HG03060 (cell line): ENCODE measurements around the gene FRMD4A.
"Not testable (repeated sequence)": the region's sequence is repeated elsewhere in the genome, so short reads cannot be mapped to it uniquely, and the experiment has no call there.

Experiments
- ATAC-seq: cut with Tn5 transposase; IDR thresholded peaks from one replicate; pipeline ENCODE4 v1.9.1; 2021; ENCODE audit warnings: low read depth, moderate number of reproducible peaks; ENCODE audit not compliant: unreplicated experiment

Gene FRMD4A

DNA sequence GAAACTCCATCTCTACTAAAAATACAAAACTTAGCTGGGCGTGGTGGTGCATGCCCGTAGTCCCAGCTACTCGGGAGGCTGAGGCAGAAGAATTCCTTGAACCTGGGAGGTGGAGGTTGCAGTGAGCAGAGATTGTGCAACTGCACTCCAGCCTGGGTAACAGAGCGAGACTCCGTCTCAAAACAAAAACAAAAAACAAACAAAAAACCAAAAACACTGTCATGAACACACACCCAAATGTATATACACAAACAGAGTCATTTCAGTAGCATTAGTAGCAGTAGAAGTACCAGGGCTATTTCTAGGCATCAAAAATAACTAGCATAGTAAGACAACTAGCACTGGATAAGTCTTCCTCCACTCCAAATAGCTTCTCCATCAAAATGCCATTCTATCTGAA lies 263.1 kb downstream of the FRMD4A start:
- not testable (repeated sequence) for ATAC-seq

DNA sequence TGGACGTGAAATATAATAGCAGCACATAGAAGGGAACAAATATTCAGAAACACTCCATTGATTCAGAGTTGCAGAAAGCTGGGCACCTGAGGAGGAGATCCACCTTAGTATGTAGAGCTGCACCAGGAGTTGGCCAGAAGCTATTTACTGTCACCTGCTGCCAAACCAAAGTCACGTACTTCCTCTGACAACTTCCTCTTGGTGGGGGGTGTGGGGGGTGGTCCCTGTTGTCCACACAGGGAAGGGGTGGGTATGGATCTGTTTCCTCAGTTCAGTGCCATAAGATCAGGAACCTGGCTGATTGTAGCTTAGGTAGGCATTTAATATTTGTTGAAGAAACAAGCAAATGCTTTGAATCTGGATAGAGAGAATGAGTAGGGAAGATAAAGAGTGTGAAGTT lies 264.6 kb downstream of the FRMD4A start:
- no peak for ATAC-seq

DNA sequence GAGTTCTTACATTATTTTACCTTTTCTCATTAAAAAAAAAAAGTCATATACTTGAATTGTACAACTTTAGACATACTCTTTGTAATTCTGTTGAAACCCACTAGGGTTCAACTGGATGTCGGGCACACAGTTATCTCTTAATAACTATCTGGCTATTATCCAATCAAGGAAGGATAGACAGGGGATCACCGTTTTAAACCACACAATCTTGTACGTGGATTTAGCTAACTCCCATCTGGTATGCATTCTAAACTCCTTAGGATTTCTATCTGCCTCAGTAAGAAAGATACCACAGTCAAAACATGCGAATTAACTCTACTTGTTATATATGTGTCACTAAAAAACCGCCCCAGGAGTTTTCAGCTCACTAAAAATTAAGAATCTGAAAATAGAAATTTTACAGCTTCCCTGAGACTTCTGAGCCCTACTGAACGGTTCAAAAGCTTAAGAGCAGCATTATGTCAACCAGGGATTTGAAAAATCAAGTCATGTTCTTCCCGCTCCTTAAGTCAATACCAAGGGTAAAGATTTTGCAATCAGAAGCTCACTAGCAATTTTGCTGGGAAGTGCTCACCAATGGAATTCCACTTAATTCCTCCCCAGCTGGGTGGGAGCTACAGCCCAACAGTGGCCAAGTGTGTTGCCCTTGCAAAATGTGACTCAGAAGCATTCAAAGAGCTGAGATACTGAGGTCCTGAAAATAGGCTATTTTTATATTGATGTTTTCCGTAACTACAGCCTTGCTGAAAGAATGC lies 267.0 kb downstream of the FRMD4A start:
- no peak for ATAC-seq

DNA sequence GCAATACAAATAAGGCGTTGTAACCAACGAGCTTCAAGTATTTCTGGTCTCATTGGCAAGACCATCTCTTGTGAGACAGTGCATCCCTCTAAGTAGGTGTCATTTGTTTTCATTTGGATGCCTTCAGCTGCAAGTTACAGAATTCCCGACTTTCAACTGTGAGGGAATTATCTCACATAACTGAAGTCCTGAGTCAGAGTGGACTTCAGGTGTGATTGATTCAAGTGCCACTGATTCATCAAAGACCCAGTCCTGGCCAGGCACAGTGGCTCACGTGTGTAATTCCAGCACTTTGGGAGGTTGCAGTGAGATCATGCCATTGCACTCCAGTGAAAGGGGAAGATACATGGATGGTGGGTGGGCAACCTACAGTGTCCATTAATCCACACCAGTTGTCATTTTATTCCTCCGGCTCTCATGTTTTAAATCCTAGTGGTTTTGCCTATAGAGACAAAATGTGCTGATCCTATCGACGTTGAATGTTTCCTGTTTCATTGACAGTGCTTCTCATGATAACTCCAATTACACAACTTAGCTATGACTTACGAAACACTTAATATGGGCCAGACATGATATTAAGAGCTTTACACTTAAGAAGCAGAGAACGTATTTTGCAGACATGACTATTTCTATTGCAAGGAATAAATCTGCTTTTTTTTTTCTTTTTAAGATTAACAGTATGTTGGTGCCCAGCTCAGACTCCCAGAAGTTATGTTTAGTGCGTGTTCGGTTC lies 268.0 kb downstream of the FRMD4A start:
- no peak for ATAC-seq

DNA sequence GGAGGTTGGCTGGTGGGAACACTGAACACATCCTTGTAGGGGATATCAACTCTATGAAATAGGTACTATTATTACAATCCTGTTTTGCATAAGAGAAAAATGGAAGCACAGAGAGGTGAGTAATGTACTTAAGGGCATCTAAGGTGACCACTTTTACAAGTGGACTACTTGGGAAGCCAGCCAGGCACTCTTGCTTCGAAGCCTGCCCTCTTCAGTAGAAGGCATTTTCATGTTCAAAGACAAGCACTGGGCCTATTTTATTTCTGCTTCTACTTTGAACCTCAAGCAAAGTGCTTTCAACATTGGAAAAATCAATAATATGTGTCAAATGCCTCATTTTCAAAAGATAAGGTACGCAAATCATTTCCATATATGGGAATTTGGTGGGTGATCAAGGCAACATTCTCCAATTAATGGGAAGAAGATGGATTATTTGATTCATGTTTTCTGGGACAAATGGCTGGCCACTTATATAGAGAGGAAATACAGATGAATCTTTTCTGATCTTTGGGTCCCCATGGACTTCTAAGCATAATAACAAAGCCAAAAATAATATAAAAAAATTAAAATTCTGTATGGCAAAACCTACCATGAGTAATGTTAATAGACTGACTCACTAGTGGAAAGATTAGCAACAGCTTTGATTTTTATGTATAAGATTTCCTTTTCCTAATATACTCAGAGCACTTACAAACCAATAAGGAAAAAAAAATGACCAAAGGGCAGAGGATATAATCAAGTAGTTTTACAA lies 270.2 kb downstream of the FRMD4A start:
- ATAC-seq = no peak

DNA sequence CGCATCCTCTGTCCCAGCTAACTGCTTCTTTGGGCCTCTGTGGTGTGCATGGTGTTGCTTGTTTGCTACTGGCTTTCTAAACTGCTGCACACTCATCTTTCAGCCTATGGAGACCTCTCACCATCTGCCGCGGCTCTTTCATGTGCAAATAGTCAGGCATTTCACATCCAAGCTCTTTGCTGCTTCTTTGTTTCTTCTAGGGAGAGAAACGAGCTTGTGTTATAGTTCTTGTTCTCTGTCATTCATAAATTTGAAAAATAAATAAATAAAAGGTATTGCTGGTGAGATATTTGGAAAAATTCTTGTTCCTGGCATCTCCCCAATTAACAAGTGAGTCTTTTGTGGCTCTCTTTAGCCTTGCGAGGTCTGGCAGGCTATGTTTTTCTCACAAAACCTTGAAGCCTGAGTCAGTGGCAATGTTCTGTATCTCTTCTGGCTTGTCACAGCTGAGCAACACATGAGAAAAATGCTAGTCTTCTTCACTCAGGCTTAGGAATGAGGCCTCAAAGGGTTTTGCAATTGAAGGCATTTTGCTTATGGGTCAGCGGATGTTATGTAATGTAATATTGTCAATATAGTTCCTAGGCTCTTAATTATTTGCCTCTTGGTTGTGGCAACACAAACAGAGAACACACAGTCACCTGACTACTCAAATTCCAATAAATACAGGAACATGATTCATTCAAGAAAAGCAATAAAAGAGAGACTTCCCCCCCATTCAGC lies 274.0 kb downstream of the FRMD4A start:
- ATAC-seq = no peak

DNA sequence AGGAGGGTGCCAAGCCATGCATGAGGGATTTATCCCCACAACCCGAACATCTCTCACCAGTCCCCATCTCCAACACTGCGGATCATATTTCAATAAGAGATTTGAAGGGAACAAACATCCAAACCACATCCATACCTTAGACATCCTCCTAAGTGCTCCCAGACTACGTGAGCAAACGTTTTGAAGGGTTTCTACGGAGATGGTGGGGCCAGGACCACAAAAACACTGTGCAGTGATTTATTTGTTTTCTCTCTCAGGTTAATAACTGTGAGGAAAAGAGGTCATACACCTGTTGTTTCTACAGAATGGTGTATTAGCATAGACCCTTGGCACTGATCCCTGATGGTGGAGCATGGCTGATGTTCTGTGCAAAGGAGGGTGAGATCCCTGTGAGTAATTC lies 277.8 kb downstream of the FRMD4A start:
- no peak for ATAC-seq

DNA sequence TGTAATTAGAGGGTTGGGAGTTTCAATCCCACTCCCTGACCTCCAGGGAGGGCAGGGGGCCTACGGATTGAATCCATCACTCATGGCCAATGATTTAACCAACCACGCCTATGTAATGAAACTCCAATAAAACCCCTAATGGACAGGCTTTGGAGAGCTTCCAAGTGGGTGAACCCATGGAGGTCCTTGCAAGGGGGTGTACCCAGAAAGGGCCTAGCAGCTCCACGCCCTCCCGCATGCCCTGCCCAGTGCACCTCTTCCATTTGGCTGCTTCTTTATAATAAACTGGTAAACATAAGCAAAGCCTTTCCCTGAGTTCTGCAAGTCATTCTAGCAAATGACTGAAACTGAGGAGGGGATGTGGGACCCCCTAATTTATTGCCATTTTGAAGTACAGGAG lies 280.1 kb downstream of the FRMD4A start:
- ATAC-seq = no peak

DNA sequence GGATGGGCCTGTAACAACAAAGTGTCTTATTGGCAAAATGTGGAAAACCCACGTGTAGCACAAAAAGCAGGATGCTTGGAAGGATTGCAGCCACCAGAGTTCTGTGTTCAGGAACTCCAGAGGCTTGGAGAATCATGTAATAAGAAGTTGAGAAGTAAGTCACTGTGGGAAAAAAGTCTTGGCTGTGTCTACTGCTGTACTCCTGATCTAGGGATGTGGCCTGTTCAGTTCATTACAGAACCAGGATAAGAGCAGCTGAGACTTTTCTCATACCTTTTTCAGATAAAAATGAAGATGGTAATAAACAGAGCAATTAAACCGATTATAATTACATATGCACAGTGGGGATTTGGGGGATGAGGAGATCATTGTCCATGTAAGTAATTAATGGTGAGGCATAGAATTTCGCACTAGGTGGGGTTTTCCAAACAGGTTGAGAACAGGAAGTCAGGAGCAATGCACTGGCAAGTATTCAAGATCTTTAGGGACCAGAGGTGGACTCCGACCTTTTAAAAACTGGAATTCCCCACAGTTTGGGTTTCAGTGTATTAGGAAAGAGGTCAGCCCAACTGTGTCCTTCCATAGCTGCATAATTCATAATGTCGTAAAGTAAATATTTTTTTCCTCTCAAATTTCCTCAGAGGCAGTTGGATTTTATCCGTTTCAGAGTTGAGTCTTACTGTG lies 281.7 kb downstream of the FRMD4A start:
- no peak for ATAC-seq

DNA sequence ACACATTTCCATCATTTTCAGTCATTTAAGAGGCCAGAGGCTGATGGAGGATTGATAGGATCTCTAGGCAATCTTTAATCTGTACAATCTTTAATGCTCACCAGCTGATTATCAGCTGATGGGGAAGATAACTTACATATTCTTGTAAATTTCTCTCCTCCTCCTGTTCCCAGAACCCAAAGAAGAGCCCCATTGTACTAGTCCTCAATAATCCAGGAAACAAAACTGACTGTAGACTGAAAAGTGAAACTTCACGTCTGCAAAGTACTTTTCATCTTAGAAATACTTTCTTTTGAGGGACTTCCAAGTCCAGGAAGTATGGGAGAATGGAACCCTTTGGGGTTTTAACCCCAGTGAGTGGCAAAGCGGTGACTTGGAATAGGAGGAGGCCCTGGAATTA lies 283.3 kb downstream of the FRMD4A start:
- ATAC-seq = no peak

DNA sequence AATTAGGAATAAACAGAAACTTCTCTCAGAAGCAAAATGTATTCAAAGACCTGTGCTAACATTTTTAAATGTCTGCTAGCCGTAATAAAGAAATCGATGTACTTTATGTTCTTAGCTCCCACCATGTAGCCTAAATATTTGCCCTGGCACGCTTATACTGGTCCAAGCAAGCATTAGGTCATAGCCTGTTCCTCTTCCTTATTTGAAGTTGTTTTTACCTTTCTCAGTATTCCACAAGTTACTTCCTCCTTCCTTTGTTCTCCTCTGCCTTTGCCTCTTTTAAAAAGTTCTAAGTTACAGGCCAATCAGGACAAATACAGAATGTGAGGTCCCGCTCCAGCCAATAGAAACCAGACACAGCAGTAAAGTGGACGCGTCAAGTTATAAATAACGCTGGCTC lies 288.7 kb downstream of the FRMD4A start:
- ATAC-seq = not testable (repeated sequence)

DNA sequence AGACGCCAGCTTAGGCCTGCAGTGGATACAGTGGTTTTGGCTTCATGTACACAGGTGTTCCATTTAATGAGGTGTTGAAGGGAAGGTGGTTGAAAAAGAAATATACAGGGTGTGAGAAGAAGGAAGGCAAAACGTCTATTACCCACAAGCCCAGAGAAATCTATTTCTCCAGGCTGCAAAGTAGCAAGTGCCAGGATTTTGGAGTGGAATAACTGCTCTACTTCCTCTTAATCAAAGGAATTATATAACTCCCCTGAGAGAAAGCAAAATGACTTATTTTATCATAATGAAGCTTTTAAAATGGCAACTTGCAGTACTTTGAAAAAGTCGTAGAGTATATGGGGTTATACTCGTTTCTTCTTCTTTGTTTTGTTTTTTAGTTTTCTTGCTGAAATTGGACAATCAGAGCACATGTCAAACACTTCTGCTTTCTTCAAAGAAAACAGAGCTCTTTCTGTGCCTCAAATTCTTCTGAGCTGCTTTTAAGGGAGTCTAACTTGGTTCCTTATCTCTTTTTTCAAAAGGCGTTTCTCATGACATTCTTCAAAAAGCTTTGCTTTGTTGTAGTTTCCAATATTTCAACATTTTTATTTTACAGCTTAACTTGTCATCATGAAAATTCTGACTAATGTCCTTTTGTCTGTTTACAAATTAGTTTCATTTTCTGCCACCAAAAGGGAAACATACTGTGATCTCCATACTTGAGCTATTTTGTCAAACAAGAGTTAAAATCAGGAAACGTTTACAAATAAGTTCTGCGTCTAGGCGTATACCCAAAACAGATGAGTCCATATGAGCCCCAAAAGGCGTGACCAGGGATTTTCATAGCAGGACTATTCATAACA lies 289.7 kb downstream of the FRMD4A start:
- no peak for ATAC-seq

DNA sequence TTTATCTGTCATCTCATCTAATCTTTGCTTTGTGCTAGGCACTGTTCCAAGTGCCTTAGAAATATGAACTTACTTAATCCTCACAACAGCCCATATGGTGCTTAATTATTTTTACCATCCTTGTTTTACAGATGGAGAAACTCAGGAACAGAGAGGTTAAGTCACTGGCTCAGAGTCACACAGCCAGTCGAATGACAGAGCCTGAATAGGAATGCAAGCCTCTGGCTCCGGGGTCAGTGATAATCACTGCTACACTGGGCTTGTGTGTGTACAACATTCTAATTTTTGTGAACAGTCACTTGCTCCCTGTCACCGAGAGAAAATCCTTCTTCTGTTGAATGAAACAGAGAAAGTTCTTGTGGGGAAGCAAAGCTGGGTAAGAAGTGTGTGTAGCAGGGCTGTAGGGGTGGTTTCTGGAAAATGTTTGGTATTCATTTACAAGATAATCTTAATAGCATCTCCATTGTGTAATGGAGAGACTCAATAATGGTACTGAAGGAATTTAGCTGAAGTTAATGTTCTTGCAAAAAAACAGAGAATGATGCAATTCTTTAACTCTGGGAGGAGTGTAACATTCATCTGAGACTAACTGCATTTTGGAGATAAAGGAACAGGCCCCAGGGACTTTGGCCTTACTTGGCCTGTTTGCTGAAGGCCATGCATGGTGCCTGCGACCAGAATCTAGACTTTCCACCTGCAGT lies 290.6 kb downstream of the FRMD4A start:
- ATAC-seq = no peak

DNA sequence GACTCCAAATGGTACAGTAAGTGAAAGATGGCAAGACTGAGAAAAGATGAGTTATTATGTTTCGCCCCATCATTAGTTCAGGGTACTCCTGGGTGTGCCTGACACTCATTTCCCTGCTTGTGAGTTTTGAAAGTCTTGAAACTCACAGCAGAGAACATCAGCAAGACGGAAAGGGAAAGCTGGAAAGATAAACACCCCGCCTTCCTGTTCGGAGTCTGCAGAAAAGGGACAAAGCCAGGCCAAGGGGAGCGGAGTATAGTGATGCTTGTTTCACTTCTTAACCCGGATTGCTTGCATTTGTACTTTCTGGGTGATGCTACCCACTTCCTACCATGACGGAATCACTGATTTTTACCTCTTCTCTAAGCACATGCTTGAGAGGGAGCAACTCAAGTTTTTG lies 294.5 kb downstream of the FRMD4A start:
- ATAC-seq = no peak

DNA sequence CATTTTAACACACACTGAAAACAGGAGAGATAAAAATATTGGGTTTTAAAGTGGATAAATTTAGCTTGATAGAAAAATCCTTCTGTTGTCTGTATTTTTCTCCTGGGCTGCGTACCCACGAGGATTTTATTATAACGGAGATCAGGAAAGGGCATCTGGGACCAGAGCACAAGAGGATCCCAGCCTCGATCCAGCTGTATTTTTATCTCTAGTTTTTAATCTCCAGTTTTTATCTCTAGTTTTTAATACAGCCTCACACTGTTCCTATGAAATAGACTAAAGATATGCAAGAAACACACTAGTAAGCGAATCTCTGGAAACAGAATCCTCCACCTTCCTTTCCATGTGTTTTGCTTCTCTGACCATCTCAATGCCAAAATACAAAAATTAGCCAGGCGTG lies 295.2 kb downstream of the FRMD4A start:
- no peak for ATAC-seq

DNA sequence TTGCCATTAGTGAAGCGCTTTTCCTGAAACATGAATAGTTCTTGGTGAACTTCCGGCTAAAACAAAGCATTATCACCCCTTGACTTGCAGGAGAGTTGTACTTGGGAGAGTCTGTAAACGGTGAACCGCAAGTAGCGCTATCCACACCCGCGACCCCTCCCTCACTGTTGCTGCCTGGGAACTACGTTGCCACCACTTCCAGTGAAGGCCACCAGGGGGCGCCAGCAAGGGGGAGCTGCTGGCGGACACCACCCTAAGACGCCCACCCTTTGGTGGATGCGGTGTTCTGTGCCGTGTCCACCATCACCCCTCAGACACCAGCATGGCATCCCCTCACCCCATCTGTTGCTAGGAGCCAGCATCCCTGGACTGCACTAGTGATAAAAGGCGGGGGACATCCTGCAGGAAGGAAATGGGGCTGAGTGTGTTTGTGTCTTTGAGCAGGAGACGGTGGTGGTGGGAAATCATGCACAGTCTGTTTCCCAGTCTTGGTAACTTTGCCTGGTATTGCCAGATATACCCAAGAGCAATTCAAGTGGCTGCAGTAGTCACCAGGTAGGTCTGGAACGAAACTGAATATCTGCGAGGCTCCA lies 298.2 kb downstream of the FRMD4A start:
- no peak for ATAC-seq

DNA sequence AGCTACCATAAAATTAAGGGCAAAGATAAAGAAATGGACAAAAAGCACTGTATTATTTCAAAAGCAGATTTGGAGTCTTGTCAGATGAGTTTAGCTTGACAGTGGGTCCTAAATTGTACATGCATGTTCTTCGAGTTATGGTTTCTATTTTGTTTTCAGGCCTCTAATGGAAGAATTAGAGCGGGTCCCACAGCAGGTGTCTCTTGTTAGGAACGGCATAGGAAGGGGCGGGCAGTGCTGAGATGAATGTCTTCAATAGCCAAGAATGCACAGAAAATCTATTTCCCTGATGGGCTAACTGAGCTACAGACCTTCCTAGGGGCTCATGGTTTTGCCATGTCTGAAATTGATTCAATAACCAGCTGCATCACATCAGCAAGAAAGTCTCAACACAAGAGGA lies 304.4 kb downstream of the FRMD4A start:
- ATAC-seq = no peak
